Sigmoid colon (tissue), 4 donors: ENCODE results near the gene NPFFR1.

Source experiments
- CTCF ChIP-seq, 4 experiments: fragments of 450-650 bp in 3 of 4; fragments of 200-600 bp in 1 of 4; IDR thresholded peaks; one replicate each; pipeline ENCODE4 v1.5.1; 2016 to 2019; ENCODE audit warnings: antibody characterized with exemption in 4 of 4, mild to moderate bottlenecking in 3 of 4, moderate library complexity in 2 of 4
- POLR2A ChIP-seq, 2 donors: fragments of 450-650 bp; IDR thresholded peaks; one replicate each; pipeline ENCODE4 v1.6.1; 2016; ENCODE audit warnings: antibody characterized with exemption in 2 of 2, mild to moderate bottlenecking in 2 of 2, moderate library complexity in 2 of 2
- POLR2AphosphoS5 ChIP-seq, 4 donors: sonication (generic); formaldehyde crosslinking; IDR thresholded peaks; one replicate each; pipeline ENCODE4 v1.6.1; 2017; ENCODE audit warnings: antibody characterized with exemption in 4 of 4

GRCh38 chr10:70303730-70304129 lies 19.9 kb upstream of the NPFFR1 start:
- TF ChIP-seq CTCF (IDR thresholded peaks at IDR 0.05) = no peak
- TF ChIP-seq POLR2A (IDR thresholded peaks at IDR 0.05) = no peak
- TF ChIP-seq POLR2AphosphoS5 (IDR thresholded peaks at IDR 0.05) = no peak
